ENCODE measurements around the gene SFTA2.
A peak's percentile ranks its signal among the peaks of the same experiment; 100 is the strongest.

SFTA2 gene

GRCh38 chr6:30891816-30892538 is 40.0 kb downstream of the SFTA2 start:
- ATAC-seq (ENCODE audit: low read depth) (no peak), DNase-seq (ENCODE audit: low spot score) (no peak)
- no peak overlapping the region for H3K4me3 ChIP-seq (ENCODE audit: severe bottlenecking)
- TF ChIP-seq CTCF (IDR thresholded peaks at IDR 0.05; ENCODE audit: poor library complexity, severe bottlenecking): no peak
- H3K27ac ChIP-seq (ENCODE audit: poor library complexity, severe bottlenecking): no peak overlapping the region
- H3K9me3 ChIP-seq (ENCODE audit: severe bottlenecking): no peaks in the 10 kb centered on the region
- peaks cover 26% of the 10 kb centered on the region for H3K4me1 ChIP-seq (ENCODE audit: insufficient read depth, poor library complexity, severe bottlenecking)
- H3K36me3 ChIP-seq (ENCODE audit: low read depth): peaks cover 100% of the 10 kb centered on the region
- H3K27me3 ChIP-seq (ENCODE audit: insufficient read depth, poor library complexity, severe bottlenecking): no peaks in the 10 kb centered on the region

GRCh38 chr6:30891450-30891723 is 40.6 kb downstream of the SFTA2 start:
- DNase-seq (ENCODE audit: low spot score) (no peak), ATAC-seq (ENCODE audit: low read depth) (no peak)
- no peak for TF ChIP-seq CTCF (IDR thresholded peaks at IDR 0.05; ENCODE audit: poor library complexity, severe bottlenecking)
- Histone ChIP-seq H3K4me1 (ENCODE audit: insufficient read depth, poor library complexity, severe bottlenecking) (peaks cover 32% of the 10 kb centered on the region), H3K9me3 (ENCODE audit: severe bottlenecking) (no peaks in the 10 kb centered on the region), H3K27me3 (ENCODE audit: insufficient read depth, poor library complexity, severe bottlenecking) (no peaks in the 10 kb centered on the region), H3K36me3 (ENCODE audit: low read depth) (peaks cover 98% of the 10 kb centered on the region), H3K27ac (ENCODE audit: poor library complexity, severe bottlenecking) (no peak overlapping the region), H3K4me3 (ENCODE audit: severe bottlenecking) (no peak overlapping the region)

GRCh38 chr6:30890646-30891449 is 41.1 kb downstream of the SFTA2 start:
- Histone ChIP-seq H3K9me3 (ENCODE audit: severe bottlenecking) (no peaks in the 10 kb centered on the region), H3K27ac (ENCODE audit: poor library complexity, severe bottlenecking) (peak overlapping the region; percentile 95), H3K36me3 (ENCODE audit: low read depth) (peaks cover 93% of the 10 kb centered on the region), H3K4me3 (ENCODE audit: severe bottlenecking) (no peak overlapping the region), H3K27me3 (ENCODE audit: insufficient read depth, poor library complexity, severe bottlenecking) (no peaks in the 10 kb centered on the region), H3K4me1 (ENCODE audit: insufficient read depth, poor library complexity, severe bottlenecking) (peaks cover 33% of the 10 kb centered on the region)
- DNase-seq (ENCODE audit: low spot score) (no peak), ATAC-seq (ENCODE audit: low read depth) (no peak)
- no peak for TF ChIP-seq CTCF (IDR thresholded peaks at IDR 0.05; ENCODE audit: poor library complexity, severe bottlenecking)

GRCh38 chr6:30889921-30890645 is 41.9 kb downstream of the SFTA2 start:
- Histone ChIP-seq H3K27ac (ENCODE audit: poor library complexity, severe bottlenecking) (peak overlapping the region; percentile 95), H3K4me1 (ENCODE audit: insufficient read depth, poor library complexity, severe bottlenecking) (peaks cover 33% of the 10 kb centered on the region), H3K4me3 (ENCODE audit: severe bottlenecking) (no peak overlapping the region), H3K27me3 (ENCODE audit: insufficient read depth, poor library complexity, severe bottlenecking) (no peaks in the 10 kb centered on the region), H3K36me3 (ENCODE audit: low read depth) (peaks cover 85% of the 10 kb centered on the region), H3K9me3 (ENCODE audit: severe bottlenecking) (no peaks in the 10 kb centered on the region)
- DNase-seq (ENCODE audit: low spot score) (no peak), ATAC-seq (ENCODE audit: low read depth) (peak; percentile 6; the same call in 2 of the 3 replicates)
- TF ChIP-seq CTCF (IDR thresholded peaks at IDR 0.05; ENCODE audit: poor library complexity, severe bottlenecking): no peak
